ENCODE measurements around the gene RBBP8. TPM values are rescaled to one million over a fixed set of nuclear protein-coding genes. Genes with fewer than 3 reads are reported as not detected.
A peak's percentile ranks its signal among the peaks of the same experiment; 100 is the strongest.

Gene RBBP8
- total RNA-seq, 1 donor from 2014 or later, result 10.4 TPM

DNA sequence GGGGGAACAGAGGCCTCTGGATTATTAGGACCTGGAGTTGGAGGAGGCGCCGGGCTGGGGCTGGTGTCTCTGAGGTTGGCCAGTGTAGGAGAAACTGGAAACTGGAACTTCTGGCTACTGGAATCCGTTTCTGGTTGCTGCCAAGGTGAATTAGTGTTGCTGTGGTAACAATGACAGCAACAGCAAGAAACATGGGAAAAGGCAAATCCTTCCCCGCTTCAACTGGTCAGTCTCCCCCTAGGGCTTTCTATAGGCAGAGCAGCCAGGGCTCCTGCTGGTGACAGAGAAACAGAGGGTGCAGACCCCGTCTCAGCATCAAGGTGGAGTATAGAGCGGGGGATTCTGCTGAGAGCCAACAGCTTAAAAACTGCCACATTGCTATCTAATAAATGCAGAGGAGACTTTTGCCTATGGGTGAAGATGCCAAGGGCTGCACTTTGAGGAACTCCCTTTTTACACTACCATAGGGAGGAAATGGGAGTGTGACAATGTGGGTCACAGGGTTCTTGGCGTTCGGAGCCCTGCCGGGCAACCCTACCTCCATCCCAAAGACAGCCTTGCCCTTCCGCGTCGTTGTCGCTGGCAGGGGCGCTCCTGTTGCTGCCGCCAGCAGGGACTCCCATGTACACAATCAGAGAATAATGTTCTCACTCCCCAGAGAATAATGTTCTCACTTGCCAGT lies 120.8 kb downstream of the RBBP8 start:
- H3K27ac ChIP-seq (ENCODE audit: low read depth, low read length), result no peak overlapping the region
- peaks cover 0 to 6% (median 0%) of the 10 kb centered on the region in 3 donors for H3K27me3 ChIP-seq (ENCODE audit: control insufficient read depth in 3 of 3, insufficient read depth in 3 of 3, low read length in 3 of 3)
- no peaks in the 10 kb centered on the region for H3K36me3 ChIP-seq (ENCODE audit: control insufficient read depth in 3 of 3, insufficient read depth in 3 of 3, low read length in 3 of 3)
- peaks cover 0 to 11% (median 0%) of the 10 kb centered on the region in 3 donors for H3K4me1 ChIP-seq (ENCODE audit: control insufficient read depth in 3 of 3, insufficient read depth in 3 of 3, low read length in 3 of 3)
- H3K4me3 ChIP-seq (ENCODE audit: low read length in 3 of 3), result peak overlapping the region in 1 of 3 donors; percentile 2
- H3K9ac ChIP-seq (ENCODE audit: low read depth in 1 of 3, low read length in 3 of 3), result no peak overlapping the region
- no peaks in the 10 kb centered on the region for H3K9me3 ChIP-seq (ENCODE audit: control insufficient read depth in 3 of 3, low read length in 3 of 3)

DNA sequence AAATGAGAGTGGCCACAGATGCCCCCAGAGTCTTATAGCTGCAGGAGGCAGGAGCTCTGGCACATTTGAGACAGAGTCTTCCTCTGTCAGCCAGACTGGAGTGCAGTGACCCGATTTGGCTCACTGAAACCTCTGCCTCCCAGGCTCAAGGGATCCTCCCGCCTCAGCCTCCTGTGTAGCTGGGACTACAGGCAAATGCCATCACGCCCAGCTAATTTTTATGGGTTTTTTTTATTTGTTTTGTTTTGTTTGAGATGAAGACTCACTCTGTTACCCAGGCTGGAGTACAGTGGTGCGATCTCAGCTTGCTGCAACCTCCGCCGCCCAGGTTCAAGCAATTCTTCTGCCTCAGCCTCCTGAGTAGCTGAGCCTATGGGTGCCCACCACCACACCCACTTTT lies 121.4 kb downstream of the RBBP8 start:
- no peaks in the 10 kb centered on the region for H3K9me3 ChIP-seq (ENCODE audit: control insufficient read depth in 3 of 3, low read length in 3 of 3)
- H3K27ac ChIP-seq (ENCODE audit: low read depth, low read length), result no peak overlapping the region
- H3K4me3 ChIP-seq (ENCODE audit: low read length in 3 of 3), result no peak overlapping the region
- peaks cover 0 to 11% (median 0%) of the 10 kb centered on the region in 3 donors for H3K4me1 ChIP-seq (ENCODE audit: control insufficient read depth in 3 of 3, insufficient read depth in 3 of 3, low read length in 3 of 3)
- no peaks in the 10 kb centered on the region for H3K36me3 ChIP-seq (ENCODE audit: control insufficient read depth in 3 of 3, insufficient read depth in 3 of 3, low read length in 3 of 3)
- H3K9ac ChIP-seq (ENCODE audit: low read depth in 1 of 3, low read length in 3 of 3), result no peak overlapping the region
- peaks cover 0 to 6% (median 0%) of the 10 kb centered on the region in 3 donors for H3K27me3 ChIP-seq (ENCODE audit: control insufficient read depth in 3 of 3, insufficient read depth in 3 of 3, low read length in 3 of 3)

DNA sequence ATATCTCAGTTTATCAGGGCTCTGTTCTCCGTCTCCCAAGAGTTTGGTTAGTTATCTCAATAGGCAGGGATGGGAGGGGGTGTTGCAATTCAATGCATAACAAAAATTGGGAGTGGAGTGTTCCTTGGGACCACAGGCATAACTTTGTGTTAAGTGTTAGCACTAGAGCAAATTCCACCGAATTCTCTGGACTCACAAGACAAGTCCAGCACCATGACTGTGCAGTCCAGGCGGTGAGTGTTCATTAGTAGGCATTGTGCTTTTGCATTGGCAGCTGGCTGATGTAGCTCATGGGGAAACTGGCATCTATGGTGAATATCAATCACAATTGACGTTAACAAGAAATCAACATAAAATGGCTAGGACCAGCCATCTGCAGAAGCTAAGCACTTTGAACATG lies 123.2 kb downstream of the RBBP8 start:
- H3K4me3 ChIP-seq (ENCODE audit: low read length in 3 of 3), result no peak overlapping the region
- H3K4me1 ChIP-seq (ENCODE audit: control insufficient read depth in 3 of 3, insufficient read depth in 3 of 3, low read length in 3 of 3), result peaks cover 0 to 14% (median 0%) of the 10 kb centered on the region in 3 donors
- peaks cover 0 to 6% (median 0%) of the 10 kb centered on the region in 3 donors for H3K27me3 ChIP-seq (ENCODE audit: control insufficient read depth in 3 of 3, insufficient read depth in 3 of 3, low read length in 3 of 3)
- no peak overlapping the region for H3K27ac ChIP-seq (ENCODE audit: low read depth, low read length)
- H3K9ac ChIP-seq (ENCODE audit: low read depth in 1 of 3, low read length in 3 of 3), result no peak overlapping the region
- no peaks in the 10 kb centered on the region for H3K9me3 ChIP-seq (ENCODE audit: control insufficient read depth in 3 of 3, low read length in 3 of 3)
- no peaks in the 10 kb centered on the region for H3K36me3 ChIP-seq (ENCODE audit: control insufficient read depth in 3 of 3, insufficient read depth in 3 of 3, low read length in 3 of 3)

DNA sequence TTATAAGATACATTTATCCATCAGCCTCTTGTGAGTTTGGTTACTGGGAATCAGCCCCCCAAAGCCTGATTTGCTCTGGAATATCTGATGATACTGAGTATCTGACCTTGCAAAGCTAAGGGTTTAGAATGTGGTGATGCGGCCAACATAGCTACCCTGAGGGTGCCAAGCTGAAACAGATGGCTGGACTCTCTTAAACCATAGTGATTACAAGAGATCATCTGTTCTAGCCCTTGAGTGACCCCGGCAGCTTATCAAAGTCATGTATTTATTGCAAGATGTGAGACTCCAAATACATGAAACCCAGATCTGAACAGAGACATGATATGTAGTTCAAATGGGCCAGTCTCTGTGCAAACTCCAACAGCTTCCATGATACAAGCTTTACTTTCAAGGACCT lies 124.0 kb downstream of the RBBP8 start:
- Histone ChIP-seq H3K4me3 (ENCODE audit: low read length in 3 of 3) (no peak overlapping the region), H3K9me3 (ENCODE audit: control insufficient read depth in 3 of 3, low read length in 3 of 3) (no peaks in the 10 kb centered on the region), H3K4me1 (ENCODE audit: control insufficient read depth in 3 of 3, insufficient read depth in 3 of 3, low read length in 3 of 3) (peaks cover 0 to 14% (median 0%) of the 10 kb centered on the region in 3 donors), H3K36me3 (ENCODE audit: control insufficient read depth in 3 of 3, insufficient read depth in 3 of 3, low read length in 3 of 3) (no peaks in the 10 kb centered on the region), H3K9ac (ENCODE audit: low read depth in 1 of 3, low read length in 3 of 3) (no peak overlapping the region), H3K27me3 (ENCODE audit: control insufficient read depth in 3 of 3, insufficient read depth in 3 of 3, low read length in 3 of 3) (peaks cover 0 to 6% (median 0%) of the 10 kb centered on the region in 3 donors), H3K27ac (ENCODE audit: low read depth, low read length) (no peak overlapping the region)

DNA sequence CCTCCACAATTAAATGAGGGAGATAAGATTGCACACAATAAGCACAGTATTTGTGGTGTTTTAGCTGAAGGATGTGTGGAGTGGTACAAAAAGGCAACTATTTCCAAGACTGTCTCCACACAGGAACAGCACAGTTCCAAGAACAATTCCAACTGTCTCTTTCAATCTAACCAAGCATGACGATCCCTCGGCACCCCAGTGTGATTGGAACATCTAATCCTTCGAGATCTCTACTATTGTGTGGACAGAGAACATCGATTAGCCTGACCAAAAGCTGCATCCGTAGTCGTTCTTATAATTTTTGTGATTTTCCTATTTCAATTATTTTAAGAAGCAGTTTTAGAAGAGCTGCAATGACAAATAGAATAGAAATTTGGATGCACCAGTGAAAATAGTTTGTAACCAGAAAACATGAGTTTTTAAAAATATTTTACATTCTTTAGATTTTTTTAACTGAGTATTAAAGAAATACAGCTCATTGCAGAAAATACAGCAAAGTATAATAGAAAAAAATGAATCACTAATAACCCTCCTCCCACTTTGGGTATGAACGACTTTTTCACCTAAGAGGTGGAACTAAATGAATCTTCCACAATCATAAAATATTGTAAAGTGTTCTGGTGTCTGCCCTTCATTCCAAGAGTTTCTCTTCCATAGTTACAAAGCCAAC lies 125.8 kb downstream of the RBBP8 start:
- Histone ChIP-seq H3K9me3 (ENCODE audit: control insufficient read depth in 3 of 3, low read length in 3 of 3) (no peaks in the 10 kb centered on the region), H3K27me3 (ENCODE audit: control insufficient read depth in 3 of 3, insufficient read depth in 3 of 3, low read length in 3 of 3) (peaks cover 0 to 4% (median 0%) of the 10 kb centered on the region in 3 donors), H3K36me3 (ENCODE audit: control insufficient read depth in 3 of 3, insufficient read depth in 3 of 3, low read length in 3 of 3) (no peaks in the 10 kb centered on the region), H3K4me1 (ENCODE audit: control insufficient read depth in 3 of 3, insufficient read depth in 3 of 3, low read length in 3 of 3) (peaks cover 0 to 13% (median 0%) of the 10 kb centered on the region in 3 donors), H3K4me3 (ENCODE audit: low read length in 3 of 3) (no peak overlapping the region), H3K9ac (ENCODE audit: low read depth in 1 of 3, low read length in 3 of 3) (no peak overlapping the region), H3K27ac (ENCODE audit: low read depth, low read length) (no peak overlapping the region)

DNA sequence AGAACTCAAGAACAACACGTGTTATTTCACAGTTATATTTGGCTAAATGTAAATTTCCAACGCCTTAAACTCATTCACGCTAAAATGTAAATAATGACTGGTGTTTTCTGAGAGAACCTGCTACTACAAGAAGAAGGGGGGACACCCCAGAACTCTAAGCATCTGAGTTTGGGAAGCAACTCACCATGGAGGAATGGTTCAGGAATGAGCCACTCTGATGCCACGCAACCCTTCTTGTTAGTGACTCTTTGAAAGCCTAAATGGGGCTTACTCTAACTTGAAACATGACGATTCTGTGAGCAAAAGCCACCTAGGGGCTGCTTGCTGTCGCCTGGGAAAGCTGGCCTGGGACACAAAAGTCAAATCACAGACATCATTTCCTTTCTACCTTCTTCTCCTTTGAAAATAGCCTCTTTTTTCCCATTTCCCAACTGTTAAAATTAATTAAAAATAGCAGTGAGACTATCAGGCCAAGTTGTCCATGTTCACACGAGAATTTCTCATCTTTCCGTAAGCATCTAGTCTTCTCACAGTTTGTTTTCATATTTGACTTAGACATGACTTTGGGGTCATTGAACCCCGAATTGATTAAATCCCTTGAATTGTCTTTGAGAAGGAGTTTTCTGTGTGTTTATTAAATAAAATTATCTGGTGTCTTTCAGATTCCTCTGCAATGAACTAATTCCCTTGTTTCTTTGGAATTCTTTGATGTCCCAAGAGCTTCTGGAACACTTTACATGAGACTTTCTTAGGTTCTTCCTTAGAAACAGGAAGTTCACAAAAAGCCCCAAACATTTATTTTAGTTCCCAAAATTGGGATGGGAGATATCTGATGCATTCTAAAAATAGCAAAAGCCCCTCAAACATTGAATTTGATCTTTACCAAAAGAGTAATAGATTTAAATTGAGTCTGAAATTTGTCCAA lies 126.7 kb downstream of the RBBP8 start:
- Histone ChIP-seq H3K36me3 (ENCODE audit: control insufficient read depth in 3 of 3, insufficient read depth in 3 of 3, low read length in 3 of 3) (no peaks in the 10 kb centered on the region), H3K4me3 (ENCODE audit: low read length in 3 of 3) (no peak overlapping the region), H3K9ac (ENCODE audit: low read depth in 1 of 3, low read length in 3 of 3) (no peak overlapping the region), H3K9me3 (ENCODE audit: control insufficient read depth in 3 of 3, low read length in 3 of 3) (no peaks in the 10 kb centered on the region), H3K27ac (ENCODE audit: low read depth, low read length) (no peak overlapping the region), H3K27me3 (ENCODE audit: control insufficient read depth in 3 of 3, insufficient read depth in 3 of 3, low read length in 3 of 3) (peaks cover 0 to 3% (median 0%) of the 10 kb centered on the region in 3 donors), H3K4me1 (ENCODE audit: control insufficient read depth in 3 of 3, insufficient read depth in 3 of 3, low read length in 3 of 3) (peaks cover 0 to 6% (median 0%) of the 10 kb centered on the region in 3 donors)

DNA sequence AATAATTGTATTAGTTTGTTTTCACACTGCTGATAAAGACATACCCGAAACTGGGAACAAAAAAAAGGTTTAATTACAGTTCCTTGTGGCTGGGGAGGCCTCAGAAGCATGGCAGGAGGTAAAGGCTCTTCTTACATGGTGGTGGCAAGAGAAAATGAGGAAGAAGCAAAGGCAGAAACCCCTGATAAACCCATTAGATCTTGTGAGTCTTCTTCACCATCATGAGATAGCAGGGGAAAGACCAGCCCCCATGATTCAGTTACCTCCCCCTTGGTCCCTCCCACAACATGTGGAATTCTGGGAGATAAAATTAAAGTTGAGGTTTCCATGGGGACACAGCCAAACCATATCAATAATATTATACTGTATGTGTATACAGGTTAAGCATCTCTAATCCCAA lies 128.9 kb downstream of the RBBP8 start:
- Histone ChIP-seq H3K4me1 (ENCODE audit: control insufficient read depth in 3 of 3, insufficient read depth in 3 of 3, low read length in 3 of 3) (peaks cover 0 to 6% (median 0%) of the 10 kb centered on the region in 3 donors), H3K4me3 (ENCODE audit: low read length in 3 of 3) (no peak overlapping the region), H3K27ac (ENCODE audit: low read depth, low read length) (no peak overlapping the region), H3K27me3 (ENCODE audit: control insufficient read depth in 3 of 3, insufficient read depth in 3 of 3, low read length in 3 of 3) (peaks cover 0 to 3% (median 0%) of the 10 kb centered on the region in 3 donors), H3K36me3 (ENCODE audit: control insufficient read depth in 3 of 3, insufficient read depth in 3 of 3, low read length in 3 of 3) (no peaks in the 10 kb centered on the region), H3K9me3 (ENCODE audit: control insufficient read depth in 3 of 3, low read length in 3 of 3) (no peaks in the 10 kb centered on the region), H3K9ac (ENCODE audit: low read depth in 1 of 3, low read length in 3 of 3) (no peak overlapping the region)

DNA sequence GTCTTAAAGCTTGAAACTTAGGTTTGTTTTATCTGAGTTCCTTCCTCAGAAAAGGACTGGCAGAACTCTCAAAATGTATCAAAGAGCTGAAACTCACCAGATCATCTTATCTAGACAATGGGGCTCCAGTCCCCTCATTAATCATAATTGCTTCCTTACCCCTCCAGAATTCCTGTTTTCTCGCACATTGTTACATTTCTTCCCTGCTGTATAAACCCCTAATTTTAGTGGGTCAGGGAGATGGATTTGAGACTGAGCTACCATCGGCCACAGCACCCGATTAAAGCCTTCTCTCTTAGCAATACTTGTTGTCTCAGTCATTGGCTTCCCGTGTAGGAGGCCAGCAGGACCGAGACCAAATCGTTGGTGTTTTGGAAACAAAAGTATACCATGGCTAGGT lies 130.4 kb downstream of the RBBP8 start:
- peaks cover 0 to 3% (median 0%) of the 10 kb centered on the region in 3 donors for H3K27me3 ChIP-seq (ENCODE audit: control insufficient read depth in 3 of 3, insufficient read depth in 3 of 3, low read length in 3 of 3)
- no peaks in the 10 kb centered on the region for H3K36me3 ChIP-seq (ENCODE audit: control insufficient read depth in 3 of 3, insufficient read depth in 3 of 3, low read length in 3 of 3)
- H3K4me3 ChIP-seq (ENCODE audit: low read length in 3 of 3), result no peak overlapping the region
- no peaks in the 10 kb centered on the region for H3K9me3 ChIP-seq (ENCODE audit: control insufficient read depth in 3 of 3, low read length in 3 of 3)
- no peak overlapping the region for H3K27ac ChIP-seq (ENCODE audit: low read depth, low read length)
- no peak overlapping the region for H3K9ac ChIP-seq (ENCODE audit: low read depth in 1 of 3, low read length in 3 of 3)
- peaks cover 0 to 3% (median 0%) of the 10 kb centered on the region in 3 donors for H3K4me1 ChIP-seq (ENCODE audit: control insufficient read depth in 3 of 3, insufficient read depth in 3 of 3, low read length in 3 of 3)

DNA sequence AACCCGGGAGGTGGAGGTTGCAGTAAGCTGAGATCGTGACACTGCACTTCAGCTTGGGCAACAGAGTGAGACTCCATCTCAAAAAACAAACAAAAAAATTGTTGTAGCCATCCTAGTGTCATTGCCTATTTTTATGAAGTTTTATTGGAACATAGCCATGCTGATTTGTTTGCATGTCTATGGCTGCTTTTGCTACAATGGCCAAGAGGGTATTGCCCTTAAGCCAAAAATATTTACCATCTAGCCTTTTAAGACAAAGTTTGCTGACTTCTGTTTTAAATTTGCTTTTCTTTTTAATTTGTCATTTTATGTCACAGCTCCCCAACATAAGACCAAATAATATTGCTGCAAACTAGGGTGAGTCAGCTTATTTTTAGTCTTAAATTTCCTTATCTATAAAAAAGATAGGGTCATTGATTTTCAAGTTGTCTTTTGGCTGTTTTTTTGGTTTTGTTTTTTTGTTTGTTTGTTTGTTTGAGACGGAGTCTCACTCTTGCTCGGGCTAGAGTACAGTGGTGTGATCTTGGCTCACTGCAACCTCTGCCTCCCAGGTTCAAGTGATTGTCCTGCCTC lies 132.2 kb downstream of the RBBP8 start:
- Histone ChIP-seq H3K27ac (ENCODE audit: low read depth, low read length) (no peak overlapping the region), H3K4me1 (ENCODE audit: control insufficient read depth in 3 of 3, insufficient read depth in 3 of 3, low read length in 3 of 3) (no peaks in the 10 kb centered on the region), H3K4me3 (ENCODE audit: low read length in 3 of 3) (no peak overlapping the region), H3K9ac (ENCODE audit: low read depth in 1 of 3, low read length in 3 of 3) (no peak overlapping the region), H3K36me3 (ENCODE audit: control insufficient read depth in 3 of 3, insufficient read depth in 3 of 3, low read length in 3 of 3) (no peaks in the 10 kb centered on the region), H3K9me3 (ENCODE audit: control insufficient read depth in 3 of 3, low read length in 3 of 3) (no peaks in the 10 kb centered on the region), H3K27me3 (ENCODE audit: control insufficient read depth in 3 of 3, insufficient read depth in 3 of 3, low read length in 3 of 3) (no peaks in the 10 kb centered on the region)
